ENCODE results near the gene SHC4. TPM values are rescaled to one million over a fixed set of nuclear protein-coding genes. Genes with fewer than 3 reads are reported as not detected.

Gene SHC4
- total RNA-seq, 2 experiments from 2014 or later, result 1.9 to 2.6 TPM

DNA sequence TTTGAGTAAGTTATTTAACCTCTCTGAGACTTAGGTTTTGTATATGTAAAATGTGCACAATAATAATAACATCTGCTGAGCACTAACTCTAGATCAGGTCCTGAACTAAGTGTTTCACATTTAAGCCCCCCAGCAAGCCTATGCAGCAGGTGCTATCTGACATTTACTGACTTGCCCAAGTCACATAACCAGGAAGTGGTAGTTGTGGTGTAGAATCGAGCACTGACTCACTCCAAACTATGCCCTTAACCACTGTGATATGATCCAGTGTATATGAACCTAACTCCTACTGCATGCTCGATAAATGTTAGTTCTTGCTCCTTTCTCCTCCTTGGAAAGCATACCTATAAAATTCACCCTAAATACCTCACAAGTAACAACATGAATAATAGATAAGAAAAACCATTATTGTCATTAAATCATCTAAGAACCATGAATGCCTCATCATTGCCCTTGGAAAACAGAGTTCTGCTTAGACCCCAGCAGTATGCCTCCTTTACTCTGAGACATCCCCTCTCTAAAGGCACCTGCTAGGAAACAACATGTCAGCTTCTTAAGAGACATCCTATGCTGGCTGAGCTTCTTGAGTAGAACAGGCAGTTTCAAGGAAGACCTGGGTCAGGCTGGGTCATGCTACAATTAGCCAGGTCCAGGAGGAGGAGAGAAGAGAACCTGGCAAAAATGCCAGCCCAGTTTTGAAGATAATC is 3.0 kb upstream of the SHC4 start:
- H3K4me3 Mint-ChIP-seq, result no peak overlapping the region
- no peaks in the 10 kb centered on the region for H3K36me3 Mint-ChIP-seq

DNA sequence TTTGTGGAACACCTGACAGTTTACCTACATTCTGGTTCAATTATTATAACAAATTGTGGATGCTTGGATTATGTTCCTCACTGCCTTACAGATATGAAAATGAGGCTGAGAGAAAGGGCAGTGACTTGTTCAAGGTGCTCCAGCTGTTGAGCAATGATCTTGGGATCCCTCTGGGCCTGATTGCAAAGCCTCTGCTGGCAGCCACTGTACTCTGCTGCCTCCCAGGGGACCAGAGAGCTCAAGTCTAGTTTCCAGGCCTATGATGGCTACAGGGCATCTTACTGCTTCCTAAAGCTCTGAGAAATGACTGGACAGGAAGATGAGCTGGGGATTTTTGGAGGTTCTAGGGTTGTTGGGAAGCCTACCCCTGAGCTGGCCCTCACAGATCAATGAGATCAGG is 2.3 kb upstream of the SHC4 start:
- Mint-ChIP-seq H3K36me3 (no peaks in the 10 kb centered on the region), H3K4me1 (ENCODE audit: low read depth) (peaks cover 32% of the 10 kb centered on the region), H3K27ac (no peak overlapping the region), H3K27me3 (peaks cover 31% of the 10 kb centered on the region), H3K4me3 (no peak overlapping the region), H3K9me3 (no peaks in the 10 kb centered on the region)
- intact Hi-C loops (cut with micrococcal nuclease), result loop anchor here (1.0 to 2.0 kb wide), 5 partner anchors 37 to 1171 kb away; partner anchors contain the start of genes CEP152 and EID1
- CTCF ChIA-PET, result interaction anchor here (0.7 to 9.5 kb wide), 5 partner anchors 8 to 105 kb away, joined by 3 to 92 read pairs (median 10); partner anchors contain the start of gene EID1
- POLR2A ChIA-PET, result interaction anchor here (0.9 kb wide), 1 partner anchor 190 kb away, joined by 3 read pairs; the partner anchor contains the start of gene COPS2
- DNase-seq, result peak; percentile 59

More for the DNA sequence above, 3.0 kb upstream of the SHC4 start:
- intact Hi-C loops (cut with micrococcal nuclease), result loop anchor here (1.0 to 2.0 kb wide), 5 partner anchors 37 to 1170 kb away; partner anchors contain the start of genes CEP152 and EID1
- CTCF ChIA-PET, result interaction anchor here (1.2 to 9.5 kb wide), 4 partner anchors 8 to 106 kb away, joined by 3 to 92 read pairs (median 28); partner anchors contain the start of gene EID1
- Mint-ChIP-seq H3K9me3 (no peaks in the 10 kb centered on the region), H3K27ac (no peak overlapping the region), H3K27me3 (peaks cover 32% of the 10 kb centered on the region), H3K4me1 (ENCODE audit: low read depth) (peaks cover 32% of the 10 kb centered on the region)
- POLR2A ChIA-PET, result interaction anchor here (0.9 kb wide), 1 partner anchor 189 kb away, joined by 3 read pairs; the partner anchor contains the start of gene COPS2
- peak; percentile 54 for DNase-seq

DNA sequence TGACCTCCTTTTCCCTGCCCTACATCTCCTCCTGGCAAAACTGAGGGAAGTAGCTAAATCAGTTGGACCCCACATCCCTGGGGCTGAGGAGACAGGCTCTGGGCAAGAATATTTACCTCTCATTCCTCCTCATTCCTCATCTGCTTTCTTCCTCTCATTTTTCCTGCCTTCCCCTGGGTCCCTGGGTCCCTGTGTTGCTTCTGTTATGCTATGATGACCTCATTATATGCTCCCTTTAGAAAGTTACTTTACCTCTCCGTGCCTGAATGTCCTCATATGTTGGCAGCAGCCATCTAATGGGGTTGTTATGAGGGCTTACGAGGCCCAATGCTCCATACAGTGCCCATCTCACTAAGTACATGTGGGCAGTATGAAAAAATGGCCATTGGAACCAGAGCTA is 1.2 kb upstream of the SHC4 start:
- no peak overlapping the region for H3K27ac Mint-ChIP-seq

DNA sequence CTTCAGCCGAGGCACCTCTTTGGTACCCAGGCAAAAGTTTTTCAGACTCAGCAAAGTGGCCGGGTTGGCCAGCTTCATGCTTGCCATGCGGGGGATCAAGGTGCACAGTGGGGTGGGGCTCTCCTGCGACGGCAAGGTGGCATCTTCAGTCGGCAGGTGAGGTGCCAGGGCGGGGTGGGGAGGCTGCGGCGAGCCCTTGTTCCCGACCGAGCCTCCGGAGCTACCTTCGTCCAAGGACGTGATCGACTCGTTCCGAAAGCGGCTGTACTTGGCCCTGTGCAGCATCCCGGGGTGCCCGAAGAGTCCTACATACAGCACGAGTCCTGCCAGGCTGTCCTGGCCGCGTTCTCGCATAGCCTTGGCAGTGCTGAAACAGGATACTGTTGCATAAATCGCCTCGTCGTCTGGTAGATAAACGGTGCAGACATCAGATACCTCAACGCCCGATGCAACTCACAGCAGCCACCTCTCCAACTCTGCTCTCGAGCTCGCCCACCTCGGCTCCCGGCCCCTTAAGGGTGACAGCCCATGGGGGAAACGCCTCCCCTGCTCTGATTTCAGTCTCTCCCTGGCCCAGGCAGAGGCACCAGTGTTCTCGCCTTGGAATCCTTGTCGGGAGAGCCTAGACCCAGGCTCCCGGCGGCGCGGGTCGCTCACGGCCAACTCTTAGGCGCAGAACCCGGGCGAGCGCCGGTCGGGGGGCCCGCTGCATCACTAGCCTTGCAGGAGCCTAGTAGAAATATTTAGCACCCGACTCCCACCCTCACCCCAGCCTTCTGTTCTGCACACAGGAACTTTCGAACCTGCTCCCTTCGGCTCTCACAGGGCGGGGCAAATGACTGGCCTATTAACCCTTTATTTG is 826 bp downstream of the SHC4 start:
- intact Hi-C loops (cut with micrococcal nuclease), result loop anchor here (2.0 to 5.0 kb wide), 2 partner anchors 16 to 84 kb away; partner anchors contain the start of gene SECISBP2L
- DNase-seq, result no peak
- Mint-ChIP-seq H3K36me3 (no peaks in the 10 kb centered on the region), H3K27ac (no peak overlapping the region), H3K27me3 (peaks cover 25% of the 10 kb centered on the region), H3K4me1 (ENCODE audit: low read depth) (peaks cover 32% of the 10 kb centered on the region), H3K9me3 (no peaks in the 10 kb centered on the region), H3K4me3 (peak overlapping the region; percentile 61)
- ChIA-PET POLR2A (interaction anchor here (0.9 to 2.3 kb wide), 3 partner anchors 13 to 23 kb away, joined by 3 to 6 read pairs (median 3); no protein-coding TSS in a partner anchor), CTCF (interaction anchor here (1.2 to 9.5 kb wide), 4 partner anchors 11 to 184 kb away, joined by 4 to 92 read pairs (median 24); partner anchors contain the start of gene EID1)

More for the DNA sequence above, 1.2 kb upstream of the SHC4 start:
- no peak overlapping the region for H3K4me3 Mint-ChIP-seq
- peaks cover 32% of the 10 kb centered on the region for H3K4me1 Mint-ChIP-seq (ENCODE audit: low read depth)
- ChIA-PET POLR2A (interaction anchor here (1.1 to 2.3 kb wide), 2 partner anchors 25 to 86 kb away, joined by 3 to 6 read pairs; no protein-coding TSS in a partner anchor), CTCF (interaction anchor here (2.0 to 9.5 kb wide), 3 partner anchors 9 to 104 kb away, joined by 10 to 92 read pairs (median 45); partner anchors contain the start of gene EID1)
- intact Hi-C loops (cut with micrococcal nuclease), result loop anchor here (5.0 kb wide), 1 partner anchor 82 kb away; the partner anchor contains the start of gene SECISBP2L
- H3K27me3 Mint-ChIP-seq, result peaks cover 31% of the 10 kb centered on the region
- no peaks in the 10 kb centered on the region for H3K9me3 Mint-ChIP-seq
- DNase-seq, result no peak
- no peaks in the 10 kb centered on the region for H3K36me3 Mint-ChIP-seq

DNA sequence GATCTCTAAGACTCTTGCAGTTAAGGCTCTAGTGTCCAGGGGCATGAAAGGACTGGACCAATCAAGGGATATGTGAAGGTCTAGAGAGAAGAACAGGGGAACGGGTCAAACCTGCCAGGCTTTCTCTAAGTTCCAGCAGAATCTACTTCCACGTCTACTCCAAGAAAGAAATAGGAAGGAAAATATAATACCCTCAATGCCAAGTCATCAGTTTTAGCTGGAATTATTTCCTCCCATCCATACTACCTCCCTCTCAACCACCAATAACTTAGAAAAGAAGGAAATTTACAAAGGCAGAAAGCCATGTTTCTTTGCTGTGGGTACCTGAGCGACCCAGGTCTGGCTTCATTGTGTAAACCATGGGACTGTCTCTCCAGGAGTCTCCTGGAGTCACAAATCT is 7.8 kb downstream of the SHC4 start:
- Mint-ChIP-seq H3K27me3 (no peaks in the 10 kb centered on the region), H3K4me3 (no peak overlapping the region), H3K4me1 (ENCODE audit: low read depth) (no peaks in the 10 kb centered on the region), H3K27ac (no peak overlapping the region), H3K9me3 (no peaks in the 10 kb centered on the region), H3K36me3 (no peaks in the 10 kb centered on the region)
- ChIA-PET CTCF (interaction anchor here (2.0 kb wide), 1 partner anchor 19 kb away, joined by 9 read pairs; no protein-coding TSS in a partner anchor), POLR2A (no interaction called here)
- intact Hi-C loops (cut with micrococcal nuclease), result no loop called here
- DNase-seq, result no peak

DNA sequence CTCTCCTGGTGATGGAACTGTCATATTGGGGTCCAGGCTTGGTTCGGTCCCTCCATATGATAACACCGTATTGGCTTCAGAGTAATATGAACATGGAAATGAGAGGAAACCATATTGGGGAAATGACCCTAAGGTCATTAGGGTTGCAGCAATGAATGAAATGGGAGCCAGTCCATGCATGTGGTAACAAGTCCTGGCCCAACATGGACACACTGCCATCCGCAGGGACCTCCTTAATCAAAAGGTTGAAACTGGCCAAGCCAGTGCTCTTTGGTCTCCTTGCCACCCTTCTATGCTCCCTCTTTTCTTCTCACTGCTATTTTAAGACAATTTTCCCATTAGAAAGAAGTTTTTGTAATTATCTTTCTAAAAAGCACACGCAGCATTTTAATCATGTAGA is 8.3 kb downstream of the SHC4 start:
- ChIA-PET CTCF (no interaction called here), POLR2A (no interaction called here)
- H3K9me3 Mint-ChIP-seq, result no peaks in the 10 kb centered on the region
- no peaks in the 10 kb centered on the region for H3K36me3 Mint-ChIP-seq
- DNase-seq, result no peak
- H3K27me3 Mint-ChIP-seq, result peaks cover 2% of the 10 kb centered on the region
- H3K4me3 Mint-ChIP-seq, result no peak overlapping the region
- H3K4me1 Mint-ChIP-seq (ENCODE audit: low read depth), result no peaks in the 10 kb centered on the region
- intact Hi-C loops (cut with micrococcal nuclease), result no loop called here
- H3K27ac Mint-ChIP-seq, result no peak overlapping the region

DNA sequence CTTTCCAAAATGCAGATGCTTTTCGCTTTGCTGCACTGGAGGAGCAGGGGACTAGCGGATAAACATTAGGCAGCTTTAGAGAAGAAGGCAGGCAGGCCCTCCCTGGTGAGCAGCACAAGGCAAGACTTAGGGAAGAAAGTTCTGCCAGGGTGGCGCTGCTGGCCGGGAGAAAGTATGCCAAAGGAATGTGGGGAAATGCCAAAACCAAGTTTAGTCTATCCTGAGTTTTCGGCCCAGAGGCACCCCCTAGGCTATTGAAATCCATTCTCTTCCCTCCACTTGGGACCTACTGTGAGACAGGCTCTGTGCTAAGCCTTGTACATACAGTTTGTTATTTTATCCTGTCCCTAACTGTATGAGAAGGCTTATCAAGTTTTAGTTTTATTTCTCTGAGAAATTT is 9.2 kb downstream of the SHC4 start:
- Mint-ChIP-seq H3K4me1 (ENCODE audit: low read depth) (no peaks in the 10 kb centered on the region), H3K27me3 (peaks cover 4% of the 10 kb centered on the region), H3K27ac (no peak overlapping the region), H3K4me3 (no peak overlapping the region), H3K36me3 (no peaks in the 10 kb centered on the region), H3K9me3 (no peaks in the 10 kb centered on the region)
- POLR2A ChIA-PET, result no interaction called here
- DNase-seq, result no peak
- CTCF ChIA-PET, result interaction anchor here (1.8 kb wide), 1 partner anchor 21 kb away, joined by 7 read pairs; no protein-coding TSS in a partner anchor
- intact Hi-C loops (cut with micrococcal nuclease), result no loop called here

DNA sequence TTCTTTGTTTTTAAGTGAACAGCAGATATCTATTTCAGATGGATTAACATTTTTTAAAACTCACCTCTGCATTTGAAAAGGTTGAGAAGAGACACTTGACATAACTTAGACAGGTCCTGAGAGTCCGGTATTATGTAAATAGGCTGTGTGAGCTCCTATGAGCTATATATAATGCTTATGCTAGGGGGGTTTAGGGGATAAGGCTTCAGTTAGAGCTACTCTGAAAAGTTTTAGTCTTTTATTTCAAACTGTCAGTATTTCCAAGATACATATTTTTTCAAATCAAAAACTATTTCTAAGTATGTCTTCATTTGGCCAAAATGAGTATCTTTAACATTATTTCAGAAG is 16.9 kb downstream of the SHC4 start:
- Mint-ChIP-seq H3K27me3 (peaks cover 11% of the 10 kb centered on the region), H3K27ac (no peak overlapping the region), H3K4me1 (ENCODE audit: low read depth) (peaks cover 13% of the 10 kb centered on the region), H3K36me3 (no peaks in the 10 kb centered on the region), H3K4me3 (no peak overlapping the region), H3K9me3 (no peaks in the 10 kb centered on the region)
- DNase-seq, result no peak
- POLR2A ChIA-PET, result no interaction called here
- CTCF ChIA-PET, result interaction anchor here (1.7 kb wide), 1 partner anchor 29 kb away, joined by 6 read pairs; no protein-coding TSS in a partner anchor
- intact Hi-C loops (cut with micrococcal nuclease), result loop anchor here (1.0 to 2.0 kb wide), 2 partner anchors 16 to 18 kb away; partner anchors contain the start of gene SHC4

DNA sequence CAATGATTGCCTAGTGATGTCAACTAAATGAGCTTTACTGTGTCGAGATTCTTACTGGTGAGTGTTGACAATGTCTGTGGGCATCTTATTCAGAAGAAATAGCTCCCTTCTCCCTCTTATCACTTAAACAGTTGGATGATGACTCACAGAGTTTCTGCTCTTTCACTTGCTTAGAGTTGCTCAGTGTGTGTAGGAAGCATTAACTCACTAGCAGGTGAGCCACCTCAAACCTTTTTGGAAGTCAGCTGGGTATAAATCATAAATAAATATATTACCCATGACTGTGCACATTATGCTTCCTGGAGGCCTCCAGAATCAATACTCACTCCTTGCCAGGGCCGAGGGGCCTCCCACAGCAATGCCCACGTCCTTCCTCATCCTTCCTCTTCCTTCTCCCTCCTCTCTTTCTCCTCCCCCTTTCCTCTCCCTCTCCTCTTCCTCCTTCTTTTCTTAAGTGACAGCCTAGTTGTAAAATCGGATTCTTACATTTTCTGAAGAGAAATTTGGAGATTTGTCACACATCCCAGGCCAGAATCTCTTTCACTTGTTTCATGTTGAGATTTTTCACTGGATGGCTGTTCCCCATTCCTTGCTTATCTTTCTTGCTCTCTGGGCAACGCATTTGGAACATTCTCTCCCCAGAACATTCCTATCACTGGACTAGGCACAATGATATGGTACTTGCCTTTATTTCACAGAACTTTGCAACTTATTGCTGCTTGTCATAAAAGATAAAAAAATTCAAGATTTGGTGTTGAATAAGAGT is 17.5 kb downstream of the SHC4 start:
- Mint-ChIP-seq H3K4me3 (no peak overlapping the region), H3K27ac (peak overlapping the region; percentile 11), H3K4me1 (ENCODE audit: low read depth) (peaks cover 14% of the 10 kb centered on the region), H3K36me3 (no peaks in the 10 kb centered on the region), H3K27me3 (peaks cover 11% of the 10 kb centered on the region), H3K9me3 (no peaks in the 10 kb centered on the region)
- DNase-seq, result no peak
- ChIA-PET CTCF (interaction anchor here (0.9 to 1.7 kb wide), 4 partner anchors 19 to 84 kb away, joined by 3 to 6 read pairs (median 3); no protein-coding TSS in a partner anchor), POLR2A (interaction anchor here (0.8 to 1.3 kb wide), 2 partner anchors 17 to 68 kb away, joined by 3 to 4 read pairs; partner anchors contain the start of genes EID1 and SHC4)
- intact Hi-C loops (cut with micrococcal nuclease), result loop anchor here (1.0 to 2.0 kb wide), 2 partner anchors 17 kb away; partner anchors contain the start of gene SHC4

DNA sequence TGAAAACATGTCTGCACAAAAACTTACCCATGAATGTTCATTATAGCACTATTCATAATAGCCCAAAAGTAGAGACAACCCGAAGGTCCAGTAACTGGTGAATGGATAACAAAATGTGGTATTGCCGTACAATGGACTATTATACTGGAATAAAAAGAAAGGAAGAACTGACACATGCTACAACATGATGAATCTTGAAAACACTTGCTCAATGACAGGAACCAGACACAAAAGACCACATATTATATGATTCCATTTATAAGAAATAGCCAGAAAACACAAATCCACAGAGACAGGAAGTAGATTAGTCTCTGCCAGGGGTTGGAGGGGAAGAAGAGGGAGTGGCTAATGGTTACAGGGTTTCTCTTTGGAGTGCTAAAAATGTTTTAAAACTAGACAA is 18.3 kb downstream of the SHC4 start:
- Mint-ChIP-seq H3K4me1 (ENCODE audit: low read depth) (peaks cover 21% of the 10 kb centered on the region), H3K36me3 (no peaks in the 10 kb centered on the region), H3K27me3 (peaks cover 12% of the 10 kb centered on the region), H3K27ac (no peak overlapping the region), H3K9me3 (no peaks in the 10 kb centered on the region), H3K4me3 (no peak overlapping the region)
- CTCF ChIA-PET, result interaction anchor here (1.1 to 1.7 kb wide), 2 partner anchors 30 to 83 kb away, joined by 3 to 6 read pairs; no protein-coding TSS in a partner anchor
- DNase-seq, result no peak
- intact Hi-C loops (cut with micrococcal nuclease), result no loop called here
- POLR2A ChIA-PET, result interaction anchor here (0.8 to 1.3 kb wide), 2 partner anchors 18 to 68 kb away, joined by 3 to 4 read pairs; partner anchors contain the start of genes EID1 and SHC4

DNA sequence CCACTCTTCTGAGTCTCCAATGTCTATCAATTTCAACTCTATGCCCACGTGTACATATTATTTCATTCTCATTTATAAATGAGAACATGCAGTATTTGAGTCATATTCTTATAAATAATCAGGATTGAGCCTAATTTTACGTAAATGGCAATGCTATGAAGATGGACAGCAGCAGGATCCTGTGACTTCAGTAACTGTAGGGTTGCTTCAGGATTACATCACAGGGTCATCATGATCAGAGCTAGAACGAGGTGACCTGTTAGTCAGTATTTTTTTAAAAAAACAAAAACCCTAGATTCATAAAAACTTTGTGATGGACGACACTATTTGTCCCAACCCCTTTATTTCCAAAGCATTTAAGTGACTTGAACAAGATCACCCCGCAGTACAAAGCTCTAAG is 21.8 kb downstream of the SHC4 start:
- CTCF ChIA-PET, result interaction anchor here (0.6 to 2.4 kb wide), 2 partner anchors 34 to 1204 kb away, joined by 3 to 7 read pairs; no protein-coding TSS in a partner anchor
- Mint-ChIP-seq H3K9me3 (no peaks in the 10 kb centered on the region), H3K27ac (no peak overlapping the region), H3K27me3 (peaks cover 16% of the 10 kb centered on the region), H3K36me3 (no peaks in the 10 kb centered on the region), H3K4me1 (ENCODE audit: low read depth) (peaks cover 24% of the 10 kb centered on the region), H3K4me3 (no peak overlapping the region)
- intact Hi-C loops (cut with micrococcal nuclease), result loop anchor here (5.0 kb wide), 1 partner anchor 65 kb away; the partner anchor contains the start of gene EID1
- no peak for DNase-seq
- POLR2A ChIA-PET, result no interaction called here

Measured in activated CD4-positive, alpha-beta memory T cell treated with anti-CD3 and anti-CD28 coated beads for 36 hours (primary cell).